Adipose tissue (tissue), 3 donors: ENCODE data around the gene NPHS2. TPM values are rescaled to one million over a fixed set of nuclear protein-coding genes. Genes with fewer than 3 reads are reported as not detected.

ENCODE experiments used
- H3K27ac ChIP-seq: one replicate; pipeline ENCODE4 v1.5.1; 2013; ENCODE audit warnings: low read depth, low read length
- WGBS, 3 donors: extraction: QIAGEN DNeasy Blood & Tissue Kit; methylation state at CpG; one replicate each; pipeline ENCODE4 v1.1.7; 2013; 5-methylcytosine and 5-hydroxymethylcytosine counted together
- polyA plus RNA-seq, 3 donors: library from polyadenylated mRNA; stranded (reverse); fragments of 200-250 nt; gene quantifications; one replicate each; pipeline ENCODE4 v1.2.3, GENCODE V29; 2013
- donor health status: healthy with polysubstance abuse.
- donor health status: Bipolar disorder and iron deficiency.
- donor health status: healthy.

NPHS2 gene
- polyA plus RNA-seq = not detected

DNA sequence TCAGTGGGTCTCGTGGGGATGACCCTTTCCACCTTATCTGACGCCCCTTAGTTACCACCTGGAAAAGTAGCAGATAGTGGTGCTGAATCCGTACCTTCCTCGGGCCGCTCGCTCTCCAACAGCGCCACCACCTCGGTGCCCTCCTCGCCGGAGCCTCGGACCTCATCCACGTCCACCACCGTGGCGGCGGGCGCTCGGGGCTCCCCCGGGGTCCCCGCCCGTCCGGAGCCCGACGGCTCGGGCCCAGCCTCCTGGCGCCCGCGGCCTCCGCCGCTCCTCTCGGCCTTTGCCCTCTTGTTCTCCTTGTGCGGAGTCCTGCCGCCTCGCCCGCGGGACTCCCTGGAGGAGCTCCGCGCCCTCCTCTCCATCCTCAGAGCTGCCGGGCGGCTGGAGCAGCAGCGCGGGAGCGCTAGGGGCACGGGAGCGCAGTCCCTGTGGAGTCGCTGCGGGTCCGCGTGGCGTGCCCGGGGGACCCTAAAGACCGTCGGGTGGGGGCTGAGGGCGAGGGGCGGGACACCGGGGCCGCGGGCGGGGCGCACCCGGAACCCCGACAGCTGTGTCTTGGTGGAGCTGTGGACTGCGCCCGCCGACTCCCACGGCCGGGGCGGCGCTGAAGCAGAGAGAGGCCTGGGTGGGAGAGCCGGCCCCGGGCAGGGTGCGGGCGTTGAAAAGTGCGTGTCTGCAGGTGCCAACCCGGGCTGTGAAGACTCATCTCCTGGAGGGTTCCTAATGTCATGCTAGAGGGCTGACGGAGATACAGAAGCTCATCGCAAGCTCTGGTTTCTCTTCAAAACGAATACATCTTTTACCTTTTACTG, at the start of gene NPHS2:
NPHS2 (minus strand) TSS at position 452 of the 818 bp plus-strand sequence; CDS start at position 368, 84 bp downstream.
- H3K27ac ChIP-seq = no peak within 1 kb of the TSS
- 2 to 4% (median 3%) methylated on average over 72 to 77 of the region's 77 CpGs for WGBS, 3 donors

DNA sequence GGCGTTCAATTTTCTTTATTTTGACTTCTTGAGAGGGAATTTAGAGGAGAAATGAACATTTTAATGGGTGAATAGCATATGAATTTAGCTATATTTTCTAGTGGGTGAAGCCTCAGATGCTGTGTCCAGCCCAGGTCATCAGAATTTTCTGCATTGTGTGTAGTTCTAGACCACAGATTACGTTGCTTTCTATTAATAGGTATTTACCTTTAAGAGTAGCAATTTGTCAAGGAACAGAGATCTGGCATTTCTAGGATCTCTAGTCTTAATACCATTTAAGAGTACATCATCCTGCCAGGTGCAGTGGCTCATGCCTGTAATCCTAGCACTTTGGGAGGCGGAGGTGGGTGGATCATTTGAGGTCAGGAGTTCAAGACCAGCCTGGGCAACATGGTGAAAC, 36.6 kb upstream of the NPHS2 start:
- 66 to 78% (median 72%) methylated on average over 3 of the region's 3 CpGs for WGBS, 3 donors
- H3K27ac ChIP-seq = no peak overlapping the region

DNA sequence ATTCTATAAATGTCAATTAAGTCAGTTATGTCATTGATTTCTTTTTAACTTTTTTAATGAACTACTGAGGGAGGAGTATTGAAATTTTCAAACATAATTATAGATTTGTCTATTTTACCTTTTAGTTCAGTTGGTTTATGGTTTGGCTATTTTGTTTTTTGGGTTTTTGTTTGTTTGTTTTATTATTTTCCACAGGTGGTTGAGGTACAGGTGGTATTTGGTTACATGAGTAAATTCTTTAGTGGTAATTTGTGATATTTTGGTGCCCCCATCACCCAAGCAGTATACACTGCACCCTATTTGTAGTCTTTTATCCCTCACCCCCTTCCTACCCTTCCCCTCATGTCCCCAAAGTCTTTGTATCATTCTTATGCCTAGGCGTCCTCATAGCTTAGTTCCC, 25.3 kb upstream of the NPHS2 start:
- WGBS, 3 donors = 71 to 89% (median 86%) methylated on average over 1 of the region's 1 CpG
- H3K27ac ChIP-seq = no peak overlapping the region

DNA sequence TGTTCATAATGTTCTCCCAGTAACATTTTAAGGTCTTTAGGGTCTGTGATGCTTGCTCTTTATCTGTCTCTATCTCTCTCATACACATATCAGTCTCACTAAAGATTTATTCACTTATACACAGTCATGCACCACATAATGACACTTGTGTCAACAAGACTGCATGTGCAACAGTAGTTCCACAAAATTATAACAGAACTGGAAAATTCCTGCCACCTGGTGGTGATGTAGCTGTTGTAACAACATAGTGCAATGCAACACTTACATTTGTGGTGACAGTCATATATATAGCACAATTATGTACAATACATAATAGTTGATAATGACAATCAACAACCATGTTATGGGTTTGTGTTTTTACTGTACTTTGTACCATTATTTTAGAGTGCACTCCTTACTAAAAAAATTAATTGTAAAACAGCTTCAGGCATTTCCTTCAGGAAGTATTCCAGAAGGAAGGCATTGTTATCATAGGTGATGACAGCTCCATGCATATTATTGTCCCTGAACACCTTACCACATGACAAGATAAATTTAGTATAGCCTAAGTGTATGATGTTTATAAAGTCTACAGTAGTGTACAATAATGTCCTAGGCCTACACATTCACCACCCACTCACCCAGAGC, 24.0 kb upstream of the NPHS2 start:
- H3K27ac ChIP-seq = no peak overlapping the region

DNA sequence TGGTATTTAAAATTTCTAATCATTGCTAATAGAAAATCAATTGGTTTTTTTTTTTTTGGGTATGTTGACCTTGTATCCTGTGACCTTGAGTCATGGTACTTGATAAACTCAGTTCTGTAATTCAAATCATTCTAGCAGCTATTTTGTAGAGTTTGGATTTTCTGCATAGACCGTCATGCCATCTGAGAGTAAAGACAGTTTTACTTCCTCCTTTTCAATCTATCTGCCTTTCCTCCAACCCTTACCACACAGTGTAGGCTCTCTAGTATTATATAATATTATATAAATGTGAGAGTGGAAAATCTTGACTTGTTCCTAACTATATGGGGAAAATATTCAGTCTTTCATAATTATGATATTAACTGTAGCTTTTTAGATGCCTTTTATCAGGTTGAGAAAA, 22.9 kb upstream of the NPHS2 start:
- WGBS, 3 donors = 32 to 55% (median 38%) methylated on average over 1 of the region's 1 CpG
- no peak overlapping the region for H3K27ac ChIP-seq

DNA sequence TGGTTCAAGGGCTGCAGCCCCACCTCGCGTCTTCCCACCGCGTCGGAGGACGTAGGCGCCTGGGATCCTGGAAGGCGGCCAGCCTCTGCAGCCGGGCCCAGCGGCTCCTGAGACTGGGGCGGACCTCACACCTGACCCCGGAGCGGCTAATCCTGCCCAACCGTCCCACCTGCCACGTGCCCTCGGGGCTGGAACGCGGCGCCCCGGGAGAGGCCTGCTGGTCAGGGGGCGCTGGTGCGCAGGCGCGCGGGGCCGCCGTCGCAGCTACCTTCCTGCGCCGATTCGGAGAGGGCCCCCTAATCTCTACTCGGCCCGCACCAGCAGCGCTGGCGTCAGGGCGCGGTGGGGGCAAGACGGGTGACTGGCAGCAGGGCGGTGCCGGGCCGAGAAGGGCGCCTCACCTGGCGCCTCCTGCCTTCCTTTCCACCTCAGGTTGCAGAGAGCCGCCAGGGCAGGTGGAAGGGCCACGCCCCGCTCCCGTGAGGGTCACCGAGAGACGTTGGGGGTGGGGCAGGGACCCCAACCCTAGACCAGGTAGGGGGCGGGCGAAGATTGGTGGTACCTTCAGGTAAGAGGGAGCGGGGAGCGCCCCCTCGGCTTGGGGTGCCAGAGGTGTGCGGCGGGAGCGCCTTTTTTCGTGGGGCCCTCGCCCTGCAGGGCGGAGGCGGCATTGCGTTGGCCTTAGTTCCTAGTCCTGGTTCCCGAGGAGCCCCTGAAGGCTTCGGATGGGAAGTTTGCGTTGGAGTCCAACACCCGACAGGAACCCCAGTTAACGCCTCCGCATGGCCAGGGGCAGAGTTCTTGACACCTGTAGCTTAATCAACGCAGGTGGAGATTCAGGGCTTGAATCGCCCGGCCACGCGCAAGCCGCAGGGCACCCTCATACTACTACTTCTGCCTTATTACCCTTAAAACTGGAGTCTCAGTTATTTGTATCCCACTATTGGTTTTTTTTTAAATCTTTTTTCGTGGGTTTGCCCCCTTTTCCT, 16.1 kb upstream of the NPHS2 start, which contains the start of gene TDRD5:
TDRD5 (plus strand) TSS at position 241 of the 989 bp plus-strand sequence. CDS start 784 bp downstream, outside the sequence.
- 14 to 15% (median 15%) methylated on average over 72 to 75 of the region's 75 CpGs for WGBS, 3 donors
- no peak within 1 kb of the TSS for H3K27ac ChIP-seq

DNA sequence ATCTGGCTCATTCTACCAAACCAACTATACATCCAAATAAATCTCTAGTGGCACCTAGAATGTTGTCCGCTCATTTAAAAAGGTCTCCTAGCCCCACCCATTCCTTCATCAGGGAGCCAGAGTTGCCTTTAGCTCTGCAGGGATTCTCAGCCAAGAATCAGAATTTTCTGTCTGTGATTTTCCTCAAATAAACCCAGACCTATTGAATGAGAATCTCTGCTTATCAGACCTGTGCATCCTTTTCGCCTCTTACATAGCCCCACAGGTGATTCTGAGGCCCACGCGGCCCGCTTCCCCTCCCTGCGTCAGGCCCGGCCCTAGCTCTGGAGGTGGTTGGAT, 15.5 kb upstream of the NPHS2 start:
- 26 to 35% (median 33%) methylated on average over 7 of the region's 7 CpGs for WGBS, 3 donors
- H3K27ac ChIP-seq = no peak overlapping the region

DNA sequence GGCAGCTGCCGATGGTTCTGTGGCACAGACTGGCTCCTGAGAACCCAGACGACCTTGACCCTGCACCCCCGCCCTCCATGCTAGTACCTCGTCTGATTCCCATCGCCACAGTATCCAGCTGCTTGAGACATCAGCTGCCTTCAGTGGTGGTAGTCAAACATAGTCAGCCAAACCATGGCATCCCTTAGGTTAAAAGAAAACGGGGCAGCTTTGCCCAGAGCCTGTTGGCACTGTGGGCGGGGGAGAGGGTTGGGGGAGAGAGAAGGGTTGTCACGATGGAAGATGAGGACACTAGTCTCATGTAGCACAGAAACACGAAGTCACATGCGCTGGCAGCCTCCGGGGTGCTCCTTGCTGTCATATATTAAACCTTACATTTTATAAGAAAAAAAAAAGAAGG, 14.9 kb upstream of the NPHS2 start:
- H3K27ac ChIP-seq = no peak overlapping the region
- 88 to 90% (median 90%) methylated on average over 11 of the region's 11 CpGs for WGBS, 3 donors

DNA sequence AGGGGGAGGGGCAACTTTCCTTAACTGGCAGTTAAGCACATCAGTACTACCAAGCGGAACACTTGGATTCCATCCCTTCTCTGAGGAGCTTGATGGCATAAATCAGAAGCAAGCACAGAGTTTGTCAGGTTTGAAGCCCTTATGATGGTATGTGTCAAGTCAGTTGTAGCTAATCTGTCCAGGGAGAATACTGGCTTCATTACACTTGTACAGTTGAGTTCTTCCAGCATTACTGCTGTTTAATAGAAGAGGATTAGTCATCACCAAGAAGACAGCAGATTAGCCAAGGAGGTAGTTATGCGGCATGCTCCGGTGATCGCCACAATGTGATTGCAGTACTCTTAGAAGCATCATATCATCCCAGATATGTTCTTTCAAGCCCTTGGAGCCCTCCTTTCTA, 13.8 kb upstream of the NPHS2 start:
- 85 to 95% (median 92%) methylated on average over 4 of the region's 4 CpGs for WGBS, 3 donors
- no peak overlapping the region for H3K27ac ChIP-seq

DNA sequence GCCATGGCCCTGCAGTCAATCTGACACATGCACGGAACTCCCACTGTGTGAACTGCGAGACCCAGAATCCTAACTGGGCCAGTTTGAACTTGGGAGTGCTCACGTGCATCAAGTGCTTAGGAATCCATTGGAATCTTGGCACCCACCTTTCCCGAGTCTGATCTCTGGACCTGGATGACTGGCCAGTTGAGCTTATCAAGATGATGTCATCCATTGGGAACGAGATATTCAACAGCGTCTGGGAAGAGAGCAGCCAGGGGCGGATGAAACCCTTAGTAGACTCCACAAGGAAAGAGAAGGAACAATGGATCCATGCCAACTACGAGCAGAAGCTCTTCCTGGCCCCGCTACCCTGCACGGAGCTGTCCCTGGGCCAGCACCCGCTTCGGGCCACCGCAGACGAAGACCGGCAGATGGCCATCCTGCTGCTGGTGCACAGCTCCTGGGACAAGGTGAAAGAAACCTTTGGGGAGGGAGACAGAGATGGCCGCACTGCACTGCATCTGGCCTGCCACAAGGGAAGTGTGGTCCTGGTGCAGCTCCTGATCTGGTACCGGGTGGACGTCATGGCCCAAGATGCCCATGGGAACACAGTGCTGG, 12.8 kb upstream of the NPHS2 start:
- WGBS, 3 donors = 87 to 90% (median 87%) methylated on average over 18 of the region's 18 CpGs
- no peak overlapping the region for H3K27ac ChIP-seq

DNA sequence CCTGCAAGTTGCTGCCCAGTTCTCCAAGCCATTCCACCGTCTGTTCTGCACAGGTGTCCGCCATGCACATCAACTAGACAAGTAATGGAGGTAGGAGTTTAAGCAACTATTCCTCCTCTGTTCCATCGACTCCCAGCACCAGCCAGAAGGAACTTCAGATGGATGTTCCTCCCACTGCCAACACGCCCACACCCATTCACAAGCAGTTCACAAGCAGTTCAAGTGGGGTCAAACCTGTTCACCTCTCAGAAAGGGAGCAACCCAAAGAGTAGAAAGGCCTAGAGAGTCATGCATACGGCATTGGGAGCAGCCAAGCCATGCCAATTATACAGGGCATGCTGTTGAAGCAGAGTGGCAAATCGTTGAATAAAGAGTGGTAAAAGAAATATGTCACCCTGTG, 11.6 kb upstream of the NPHS2 start:
- no peak overlapping the region for H3K27ac ChIP-seq
- WGBS, 3 donors = 89 to 97% (median 96%) methylated on average over 6 of the region's 6 CpGs

DNA sequence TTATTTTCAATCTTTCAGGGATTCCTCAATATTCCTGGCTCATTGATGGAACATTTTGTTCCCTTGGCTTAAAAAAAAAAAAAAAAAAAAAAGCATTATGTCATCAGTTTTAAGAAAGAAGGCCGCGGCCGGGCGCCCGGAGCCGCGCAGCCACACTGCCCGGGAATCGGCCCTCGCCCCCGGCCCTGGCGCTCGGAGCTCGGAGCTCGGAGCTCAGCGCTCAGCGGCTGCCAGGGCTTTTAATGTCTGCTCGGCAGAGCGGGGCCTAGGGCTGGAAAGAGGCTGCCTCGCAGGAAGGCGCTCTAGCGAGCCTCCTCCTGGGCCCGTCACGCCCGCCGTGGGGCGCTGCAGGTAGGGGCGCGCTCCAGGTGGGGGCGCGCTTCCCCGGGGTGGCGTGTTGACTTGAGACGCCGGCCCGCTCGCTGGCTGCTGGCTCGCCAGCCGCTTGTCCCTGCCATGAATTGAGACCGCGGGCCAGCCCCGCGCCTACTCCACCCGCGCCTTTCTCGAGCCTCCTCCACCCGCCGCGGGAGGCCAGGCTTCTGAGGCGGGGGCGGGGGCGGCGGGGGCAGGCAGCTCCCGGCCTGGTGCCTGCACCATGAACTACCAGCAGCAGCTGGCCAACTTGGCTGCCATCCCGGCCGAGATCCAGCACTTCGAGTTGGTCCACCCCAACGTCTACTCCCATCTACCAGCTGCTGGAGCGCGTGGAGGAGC, 10.5 kb upstream of the NPHS2 start:
- WGBS, 3 donors = 2 to 7% (median 3%) methylated on average over 58 to 60 of the region's 60 CpGs
- H3K27ac ChIP-seq = no peak overlapping the region

DNA sequence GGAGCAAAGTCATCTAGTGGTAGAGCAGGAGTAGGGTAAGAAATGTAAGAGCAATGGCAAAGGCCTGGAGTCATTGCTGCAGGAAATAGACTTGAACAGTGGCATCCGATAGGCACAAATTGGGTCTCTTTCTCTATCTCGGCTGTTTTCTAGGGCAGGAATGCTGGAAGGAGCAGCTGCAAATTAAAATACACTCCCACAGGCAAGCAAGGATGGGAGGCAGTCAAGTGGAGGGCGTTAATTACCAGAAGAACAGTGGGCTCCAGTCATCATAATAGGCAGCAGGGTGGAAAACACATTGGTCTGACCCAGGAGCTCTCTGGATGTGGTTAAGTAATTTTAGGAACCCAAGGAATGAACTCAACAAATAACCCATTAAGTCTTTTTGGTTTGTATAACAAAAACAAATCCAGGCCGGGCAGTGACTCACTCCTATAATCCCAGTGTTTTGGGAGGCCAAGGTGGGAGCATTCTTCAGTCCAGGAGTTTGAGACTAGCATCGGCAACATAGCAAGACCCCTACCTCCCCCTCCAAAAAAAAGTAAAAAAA, 8.1 kb upstream of the NPHS2 start:
- WGBS, 3 donors = 86 to 89% (median 89%) methylated on average over 5 of the region's 5 CpGs
- no peak overlapping the region for H3K27ac ChIP-seq

DNA sequence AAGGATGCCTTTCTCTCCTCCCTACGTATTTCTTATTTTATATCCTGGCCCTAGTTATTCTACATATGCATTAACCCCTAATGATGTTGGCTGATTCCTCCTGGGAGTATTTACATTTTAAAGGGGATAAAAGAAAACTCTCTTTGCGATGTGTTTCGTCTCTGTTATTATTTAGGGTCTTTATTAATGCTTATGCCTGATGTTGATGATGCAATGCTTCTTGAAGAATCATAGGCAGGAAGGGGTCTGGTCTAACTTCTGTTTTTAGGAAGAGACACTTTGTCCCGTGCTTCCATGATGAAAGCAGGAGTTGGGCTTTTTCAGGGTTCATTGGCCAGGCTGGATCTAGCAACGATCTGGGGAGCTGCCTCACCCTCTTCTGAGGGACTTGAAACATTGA, 761 bp upstream of the NPHS2 start:
- 22 to 42% (median 26%) methylated on average over 5 of the region's 5 CpGs for WGBS, 3 donors

DNA sequence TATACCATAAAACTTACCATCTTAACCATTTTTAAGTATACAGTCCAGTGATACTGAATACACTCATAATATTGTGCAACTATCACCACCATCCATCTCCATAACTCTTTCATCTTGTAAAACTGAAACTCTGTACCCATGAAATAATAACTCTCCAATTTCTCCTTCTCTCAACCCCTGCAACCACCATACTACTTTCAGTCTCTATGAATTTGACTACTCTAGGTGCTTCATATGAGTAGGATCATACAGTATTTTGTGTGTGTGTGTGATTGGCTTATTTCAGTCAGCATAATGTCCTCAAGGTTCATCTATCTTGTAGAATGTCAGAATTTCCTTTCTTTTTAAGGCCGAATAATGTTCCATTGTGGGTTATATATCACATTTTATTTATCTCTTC, 17.7 kb downstream of the NPHS2 start:
- no peak overlapping the region for H3K27ac ChIP-seq
- WGBS, 3 donors = 93 to 96% (median 93%) methylated on average over 1 of the region's 1 CpG

More for the DNA sequence above, 761 bp upstream of the NPHS2 start:
- H3K27ac ChIP-seq = no peak overlapping the region

DNA sequence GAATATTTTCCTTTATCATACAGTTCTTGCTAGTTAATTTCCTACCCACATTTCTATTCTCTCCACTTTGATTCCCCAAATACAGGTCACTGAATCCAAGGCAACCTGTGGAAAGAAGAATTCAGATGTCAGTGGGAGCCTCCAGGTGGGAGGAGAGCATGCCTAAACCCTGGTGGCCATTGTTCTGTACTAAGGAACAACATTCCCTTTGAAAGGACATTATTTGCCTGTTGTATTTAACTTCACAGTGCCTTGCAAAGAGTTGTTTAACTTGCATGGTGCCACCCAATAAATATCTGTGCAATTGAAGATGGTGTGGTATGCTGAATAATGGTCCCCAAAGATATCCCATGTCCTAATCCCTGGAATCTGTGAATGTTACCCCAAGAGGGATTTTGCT, 21.3 kb downstream of the NPHS2 start:
- H3K27ac ChIP-seq = no peak overlapping the region

DNA sequence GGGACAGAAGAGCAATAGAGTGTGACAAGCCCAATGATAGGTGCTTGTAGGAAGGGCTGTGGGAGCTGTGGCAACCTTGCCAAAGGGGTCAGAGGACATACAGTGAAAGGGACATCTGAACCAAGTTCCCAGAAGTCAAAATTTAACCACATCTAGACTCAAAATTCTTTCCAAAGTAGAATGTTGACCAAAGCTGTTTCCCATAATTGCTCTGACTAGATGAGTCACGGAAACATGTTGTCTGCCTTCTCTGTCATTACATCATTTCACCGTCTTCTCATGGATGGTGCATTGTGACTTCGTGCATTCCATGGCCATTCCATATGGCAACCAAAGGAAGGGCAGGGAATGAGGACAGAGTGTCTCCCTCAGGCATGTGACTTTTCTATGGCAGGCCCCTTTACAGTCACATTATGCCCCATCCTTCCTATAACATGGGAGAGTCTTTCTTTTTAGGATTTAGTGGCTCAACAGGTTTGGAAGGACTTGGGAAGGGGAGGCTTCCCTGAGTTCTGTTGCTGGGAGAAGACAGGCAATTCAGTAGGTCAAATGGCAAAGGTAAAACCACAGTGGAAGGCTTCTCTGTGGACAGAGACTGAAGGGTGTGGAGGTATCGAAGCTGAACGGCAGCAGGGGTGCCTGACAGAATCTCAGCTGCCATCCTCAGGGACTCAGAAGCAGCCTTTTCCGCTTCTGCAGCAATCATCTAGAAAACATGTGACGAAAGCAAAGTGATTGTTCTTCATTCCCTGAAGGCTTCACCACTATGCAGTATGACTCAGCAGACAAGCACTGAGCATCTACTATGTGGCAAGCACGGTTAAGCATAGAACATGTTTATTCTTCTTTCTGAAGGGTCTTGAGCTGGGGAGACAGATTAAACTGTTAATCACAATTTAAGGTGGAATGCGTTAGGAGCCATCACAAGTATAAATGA, 24.7 kb downstream of the NPHS2 start:
- no peak overlapping the region for H3K27ac ChIP-seq
- WGBS, 3 donors = 56 to 70% (median 56%) methylated on average over 9 of the region's 9 CpGs
